HG02798 (cell line): ENCODE results near the gene MEG3.

Source experiments
- ATAC-seq: cut with Tn5 transposase; IDR thresholded peaks from one replicate; pipeline ENCODE4 v1.9.1; 2021; ENCODE audit warnings: mild to moderate bottlenecking; ENCODE audit not compliant: unreplicated experiment, poor library complexity

Gene MEG3

DNA sequence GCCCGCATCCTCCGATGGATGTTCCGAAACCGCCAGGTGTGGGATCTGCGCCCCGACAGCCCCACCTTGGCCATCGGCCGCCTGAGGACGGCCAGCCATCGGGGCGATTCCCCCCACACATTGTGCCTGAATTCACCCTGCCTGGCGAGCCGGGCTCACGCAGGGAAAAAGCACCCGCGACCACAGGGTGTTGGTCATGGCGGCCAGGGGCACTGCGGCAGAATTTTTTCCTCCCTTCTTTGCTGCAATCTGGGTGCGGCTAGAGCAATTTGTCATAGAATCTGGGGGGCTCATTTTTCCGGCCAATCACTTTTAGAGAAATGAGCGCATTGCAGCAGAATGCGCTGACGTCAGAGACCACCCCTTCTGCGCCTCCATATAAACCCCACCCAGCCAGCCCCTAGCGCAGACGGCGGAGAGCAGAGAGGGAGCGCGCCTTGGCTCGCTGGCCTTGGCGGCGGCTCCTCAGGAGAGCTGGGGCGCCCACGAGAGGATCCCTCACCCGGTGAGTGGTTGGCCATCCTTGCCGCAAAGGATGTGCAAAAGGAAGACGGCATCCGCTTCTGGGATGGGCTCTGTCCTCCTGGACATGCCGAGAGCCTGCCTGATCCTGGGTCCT lies at the start of gene MEG3:
Gene MEG3, plus strand, starts transcription at position 406 of the 619 bp plus-strand sequence.
- ATAC-seq: no peak

GRCh38 chr14:100776681-100777365 lies 49.1 kb upstream of the MEG3 start:
- ATAC-seq: no peak

GRCh38 chr14:100777366-100777817 lies 48.5 kb upstream of the MEG3 start:
- no peak for ATAC-seq

DNA sequence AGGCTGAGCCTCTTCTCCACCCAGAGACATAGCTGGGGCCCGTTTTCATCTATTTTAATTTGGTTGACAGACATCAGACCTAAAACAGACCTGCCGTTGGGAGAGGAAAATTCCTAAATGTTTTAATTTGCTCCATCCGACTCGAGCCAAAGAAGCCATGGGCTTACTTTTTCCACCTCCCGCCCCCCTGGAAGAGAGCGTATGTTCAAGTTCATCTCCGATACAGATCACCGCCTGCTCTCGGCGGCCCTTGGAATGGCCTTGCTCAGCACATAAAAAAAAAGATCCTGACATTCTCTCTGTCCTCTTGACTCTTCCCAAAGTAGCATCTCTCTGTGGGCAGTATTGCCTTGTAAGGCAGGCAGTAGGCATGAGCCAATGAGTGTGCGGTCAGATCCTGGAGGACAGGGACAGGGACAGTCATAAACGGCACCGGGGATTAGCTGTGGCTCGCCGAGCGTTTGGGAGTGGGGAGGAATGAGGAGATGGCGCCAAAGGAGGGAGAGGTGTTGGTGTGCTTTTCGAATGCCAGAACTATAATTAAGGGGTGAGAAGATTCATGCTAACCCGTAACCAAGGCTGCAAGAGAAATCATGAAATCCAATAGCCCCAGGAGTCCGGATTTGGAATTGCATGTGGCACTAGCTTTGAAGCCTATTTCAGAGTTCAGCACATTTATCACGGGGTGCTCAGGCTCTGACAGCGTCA lies 47.9 kb upstream of the MEG3 start:
- ATAC-seq: no peak

DNA sequence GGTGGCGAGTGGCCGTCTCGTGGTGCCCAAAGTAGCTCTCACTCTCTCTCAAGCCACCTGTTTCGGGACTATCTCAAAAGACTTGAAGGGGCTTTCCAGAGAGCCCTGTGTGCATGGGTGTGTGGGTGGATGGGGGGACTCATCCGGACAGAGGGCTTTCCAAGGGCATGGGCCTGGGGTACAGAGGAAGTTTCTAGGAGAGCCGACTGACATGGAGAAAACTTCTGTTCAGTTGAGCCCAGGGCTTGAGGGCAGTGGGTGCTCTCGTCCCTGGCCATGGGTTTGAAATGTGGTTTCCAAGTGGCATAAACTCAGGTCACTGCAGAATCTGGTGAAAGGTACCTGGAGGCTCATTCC lies 47.4 kb upstream of the MEG3 start:
- no peak for ATAC-seq

GRCh38 chr14:100778951-100779690 lies 46.8 kb upstream of the MEG3 start:
- ATAC-seq: no peak

GRCh38 chr14:100779691-100780080 lies 46.2 kb upstream of the MEG3 start:
- ATAC-seq: no peak

GRCh38 chr14:100780246-100780645 lies 45.7 kb upstream of the MEG3 start:
- ATAC-seq: no peak

DNA sequence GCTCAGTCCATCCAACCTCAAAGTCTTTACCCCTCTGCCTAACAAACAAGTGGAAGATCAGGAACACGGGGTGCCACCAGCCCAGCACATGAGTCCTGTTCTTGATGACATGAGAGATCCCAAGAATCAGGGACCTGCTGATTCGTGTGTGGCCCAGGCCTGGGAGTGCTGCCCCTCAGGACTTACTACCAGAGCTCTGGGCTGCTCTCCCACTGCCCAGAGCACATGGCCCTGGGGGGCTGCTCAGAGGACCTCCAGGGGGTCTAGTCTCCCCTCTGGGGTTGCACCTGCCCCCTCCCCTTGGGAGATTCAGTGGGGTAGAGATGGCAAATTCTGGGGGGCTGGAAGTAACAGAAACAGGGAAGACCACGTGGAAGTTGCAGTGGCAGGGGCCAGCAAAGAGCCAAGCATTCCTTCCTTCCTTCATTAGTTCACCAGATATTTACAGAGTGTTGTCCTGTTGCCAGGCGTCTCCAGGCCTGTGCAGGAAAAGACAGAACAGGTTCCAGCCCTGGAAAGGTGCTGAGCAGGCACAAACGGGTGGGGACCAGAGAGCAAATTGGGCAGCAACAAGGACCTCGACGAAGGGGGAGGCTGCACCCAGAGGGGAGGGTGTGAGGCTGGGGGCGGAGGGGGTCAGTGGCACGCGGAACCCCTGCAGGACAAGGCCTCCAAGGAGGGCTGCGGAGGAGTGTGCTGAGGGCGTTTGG lies 45.1 kb upstream of the MEG3 start:
- ATAC-seq: no peak

DNA sequence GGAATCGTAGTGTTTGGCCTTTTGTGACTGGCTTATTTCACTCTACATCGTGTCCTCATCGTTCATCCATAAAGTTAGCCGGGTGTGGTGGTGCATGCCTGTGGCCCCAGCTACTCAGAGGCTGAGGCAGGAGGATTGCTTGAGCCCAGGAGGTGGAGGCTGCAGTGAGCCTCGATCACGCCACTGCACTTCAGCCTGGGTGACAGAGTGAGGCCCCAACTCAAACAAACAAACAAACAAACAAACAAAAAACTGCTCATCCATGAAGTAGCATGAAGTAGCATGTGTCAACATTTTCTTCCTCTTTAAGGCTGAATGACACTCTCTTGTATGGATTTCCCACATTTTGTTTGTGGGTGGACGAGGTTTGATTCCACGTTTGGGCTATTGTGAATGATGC lies 44.0 kb upstream of the MEG3 start:
- ATAC-seq: no peak

DNA sequence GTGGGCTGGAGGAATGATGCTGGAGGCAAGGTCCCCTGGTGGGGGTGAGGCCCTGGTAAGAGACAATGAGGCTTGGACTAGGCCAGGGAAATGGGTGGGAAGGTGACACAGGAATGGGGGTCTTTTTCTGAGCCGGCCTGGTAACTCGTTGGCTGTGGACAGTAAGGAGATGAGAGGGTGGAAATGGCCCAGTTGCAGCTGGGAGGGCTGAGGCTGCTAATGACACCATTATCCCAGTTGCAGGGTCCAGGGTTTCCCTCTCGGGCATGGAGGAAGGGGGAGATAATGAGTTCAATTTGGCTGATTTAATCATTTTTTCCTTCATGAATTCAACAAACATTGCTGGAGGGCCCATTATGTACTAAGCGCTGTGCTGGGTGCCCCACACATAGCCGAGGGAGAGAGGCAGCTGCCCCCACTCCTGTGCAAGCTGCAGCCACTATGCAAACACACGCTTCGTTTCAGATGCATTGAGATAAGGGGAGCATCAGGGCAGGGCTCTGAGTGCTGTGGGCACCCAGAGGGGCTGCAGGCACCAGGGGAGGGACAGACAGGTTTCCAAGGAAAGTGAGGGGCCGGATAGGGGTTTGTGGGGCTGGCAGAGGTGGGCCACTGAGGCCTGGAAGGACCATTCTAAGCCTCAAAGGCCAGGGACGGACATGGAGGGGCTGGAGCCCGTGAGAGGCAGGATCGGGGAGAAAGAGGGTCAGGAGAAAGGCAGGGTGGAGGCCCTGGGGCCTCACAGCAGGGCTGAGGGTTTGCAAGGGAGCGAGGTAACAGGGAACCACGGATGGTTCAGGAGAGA lies 43.2 kb upstream of the MEG3 start:
- ATAC-seq: no peak

- ATAC-seq: no peak
Observed at GRCh38 chr14:100783630-100784370, 42.1 kb upstream of the MEG3 start.

- no peak for ATAC-seq
Observed at GRCh38 chr14:100784523-100785337, 41.2 kb upstream of the MEG3 start.

DNA sequence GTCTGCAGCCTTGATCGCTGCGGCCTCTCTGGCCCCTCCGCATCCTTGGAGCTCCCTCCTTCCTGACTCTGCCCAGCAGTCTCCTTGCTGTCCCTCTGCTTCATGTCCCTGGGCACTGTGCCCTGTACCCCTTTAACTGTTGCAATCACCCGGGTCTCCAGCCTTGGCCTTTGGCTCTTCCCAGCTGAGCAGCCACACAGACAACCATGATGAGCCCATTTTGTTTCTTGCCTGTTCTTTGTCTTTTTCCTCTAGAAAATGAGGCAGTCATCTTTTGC lies 40.6 kb upstream of the MEG3 start:
- no peak for ATAC-seq

- no peak for ATAC-seq
Observed at GRCh38 chr14:100785626-100786025, 40.3 kb upstream of the MEG3 start.

- no peak for ATAC-seq
Observed at GRCh38 chr14:100786131-100786530, 39.8 kb upstream of the MEG3 start.

DNA sequence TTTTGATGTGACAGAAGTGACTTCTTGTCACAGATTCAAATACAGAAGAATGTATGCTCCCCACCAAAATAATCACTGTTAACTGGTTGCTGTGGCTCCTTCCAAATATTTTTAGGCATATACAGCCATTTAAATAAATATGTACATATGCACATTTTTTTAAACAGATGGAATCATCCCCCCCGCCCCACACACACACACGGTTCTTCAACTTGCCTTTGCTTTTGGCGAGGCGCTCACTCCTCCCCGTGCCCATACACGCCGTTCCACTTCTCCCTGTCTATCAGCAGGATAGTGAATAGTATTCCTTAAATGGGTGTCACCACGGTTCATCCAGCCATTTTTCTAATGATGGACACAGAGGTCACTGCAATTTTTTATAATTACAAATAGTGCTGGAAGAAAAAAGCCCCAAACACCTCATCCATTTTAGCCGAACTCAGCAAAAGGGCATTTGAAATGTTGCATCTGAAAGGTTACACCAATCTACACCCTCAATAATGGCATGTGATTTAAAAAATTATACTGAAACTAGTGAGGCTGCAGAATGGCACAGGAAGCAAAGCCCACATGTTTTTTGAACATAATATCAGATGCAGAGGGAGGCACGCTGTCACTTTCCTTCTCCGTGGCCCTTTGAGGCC lies 39.2 kb upstream of the MEG3 start:
- ATAC-seq: no peak

DNA sequence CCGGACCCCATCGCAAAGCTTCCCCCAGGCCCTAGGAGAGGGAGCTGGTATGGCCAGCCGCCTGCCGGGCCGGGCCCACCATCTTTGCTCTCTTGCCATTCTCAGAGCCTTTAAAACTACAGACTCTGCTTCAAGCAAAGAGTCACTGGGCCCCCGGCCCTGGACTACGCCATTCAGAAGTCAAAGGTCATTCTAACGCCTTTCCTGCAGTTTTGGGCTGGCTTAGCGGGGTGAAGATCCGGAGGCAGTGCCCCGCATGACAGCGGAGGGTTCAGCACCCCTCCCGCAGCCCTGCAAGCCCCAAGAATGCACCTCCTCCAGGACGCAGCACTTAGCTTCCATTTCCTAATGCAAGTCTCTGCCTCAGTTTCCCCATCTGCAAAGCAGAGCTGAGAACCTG lies 38.3 kb upstream of the MEG3 start:
- no peak for ATAC-seq
